ENCODE data around the gene CCDC159.

DNA sequence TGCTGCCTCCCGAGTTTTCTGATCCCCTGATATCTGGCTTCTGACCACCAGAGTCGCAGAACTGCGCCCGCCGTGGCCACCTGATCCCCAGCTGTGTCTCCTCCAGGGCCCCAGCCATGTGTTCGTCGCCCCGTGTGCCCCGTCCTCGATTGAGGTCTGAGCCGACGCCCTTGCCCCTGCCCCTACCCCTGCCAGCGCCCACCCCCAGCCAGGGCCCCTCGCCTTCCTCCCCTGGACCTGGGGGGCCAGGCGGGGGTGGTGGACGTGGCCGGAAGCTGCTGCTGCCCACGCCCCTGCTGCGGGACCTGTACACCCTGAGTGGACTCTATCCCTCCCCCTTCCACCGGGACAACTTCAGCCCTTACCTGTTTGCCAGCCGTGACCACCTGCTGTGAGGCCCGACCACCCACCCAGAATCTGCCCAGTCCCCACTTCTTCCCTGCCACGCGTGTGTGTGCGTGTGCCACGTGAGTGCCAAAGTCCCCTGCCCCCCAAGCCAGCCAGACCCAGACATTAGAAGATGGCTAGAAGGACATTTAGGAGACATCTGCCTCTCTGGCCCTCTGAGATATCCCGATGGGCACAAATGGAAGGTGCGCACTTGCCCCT lies 18.1 kb downstream of the CCDC159 start:
- TF ChIP-seq, protein P1, sequence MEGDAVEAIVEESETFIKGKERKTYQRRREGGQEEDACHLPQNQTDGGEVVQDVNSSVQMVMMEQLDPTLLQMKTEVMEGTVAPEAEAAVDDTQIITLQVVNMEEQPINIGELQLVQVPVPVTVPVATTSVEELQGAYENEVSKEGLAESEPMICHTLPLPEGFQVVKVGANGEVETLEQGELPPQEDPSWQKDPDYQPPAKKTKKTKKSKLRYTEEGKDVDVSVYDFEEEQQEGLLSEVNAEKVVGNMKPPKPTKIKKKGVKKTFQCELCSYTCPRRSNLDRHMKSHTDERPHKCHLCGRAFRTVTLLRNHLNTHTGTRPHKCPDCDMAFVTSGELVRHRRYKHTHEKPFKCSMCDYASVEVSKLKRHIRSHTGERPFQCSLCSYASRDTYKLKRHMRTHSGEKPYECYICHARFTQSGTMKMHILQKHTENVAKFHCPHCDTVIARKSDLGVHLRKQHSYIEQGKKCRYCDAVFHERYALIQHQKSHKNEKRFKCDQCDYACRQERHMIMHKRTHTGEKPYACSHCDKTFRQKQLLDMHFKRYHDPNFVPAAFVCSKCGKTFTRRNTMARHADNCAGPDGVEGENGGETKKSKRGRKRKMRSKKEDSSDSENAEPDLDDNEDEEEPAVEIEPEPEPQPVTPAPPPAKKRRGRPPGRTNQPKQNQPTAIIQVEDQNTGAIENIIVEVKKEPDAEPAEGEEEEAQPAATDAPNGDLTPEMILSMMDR (IDR thresholded peaks at IDR 0.05): no peak
- TF ChIP-seq EZH2 (IDR thresholded peaks at IDR 0.05): no peak

All from neural progenitor cell (in vitro differentiated cells).